CD4-positive, alpha-beta T cell (primary cell): ENCODE data around the gene ZKSCAN3. TPM values are rescaled to one million over a fixed set of nuclear protein-coding genes. Genes with fewer than 3 reads are reported as not detected.
A peak's percentile ranks its signal among the peaks of the same experiment; 100 is the strongest.
"Not testable (repeated sequence)": the region's sequence is repeated elsewhere in the genome, so short reads cannot be mapped to it uniquely, and the experiment has no call there.

Experiments used
- ATAC-seq: fragments of 200-7000 bp; cut with Tn5 transposase; one replicate; pipeline ENCODE4 v1.10.0; 2022; ENCODE audit warnings: mild to moderate bottlenecking; ENCODE audit not compliant: poor library complexity
- CTCF ChIA-PET: fragments of 350-600 bp; sonication (Branson Sonifier 250); formaldehyde crosslinking; loops from one replicate; lab custom pipeline; 2021; ENCODE audit warnings: antibody characterized with exemption, inconsistent platforms; lab: Charles Lee
- POLR2A ChIA-PET: fragments of 350-600 bp; sonication (Branson Sonifier 250); formaldehyde crosslinking; loops from one replicate; lab custom pipeline; 2021; ENCODE audit warnings: antibody characterized with exemption, inconsistent platforms; lab: Charles Lee
- DNase-seq, 14 experiments: peaks; one replicate each; pipeline ENCODE4 v3.0.0-alpha.2; 2013 to 2020; ENCODE audit warnings: mixed read lengths in 2 of 14
- H3K27ac ChIP-seq, 2 donors: one replicate each; pipeline versions ENCODE4 v1.5.1 to v1.7.0; 2013; ENCODE audit warnings: low read length in 2 of 2, low read depth in 1 of 2, mild to moderate bottlenecking in 1 of 2
- H3K27me3 ChIP-seq, 2 experiments: 1 replicate in 1 of 2; 2 replicates in 1 of 2; pipeline versions ENCODE4 v1.6.1 to v1.7.0; 2013; ENCODE audit warnings: low read length in 2 of 2, control low read depth in 1 of 2, mild to moderate bottlenecking in 1 of 2, moderate library complexity in 1 of 2; ENCODE audit not compliant: insufficient read depth in 2 of 2, control insufficient read depth in 1 of 2
- H3K36me3 ChIP-seq: one replicate; pipeline ENCODE4 v1.6.1; 2013; ENCODE audit warnings: low read length, control low read depth; ENCODE audit not compliant: insufficient read depth
- H3K4me1 ChIP-seq: one replicate; pipeline ENCODE4 v1.6.1; 2013; ENCODE audit warnings: low read length, control low read depth; ENCODE audit not compliant: insufficient read depth
- H3K4me3 ChIP-seq: one replicate; pipeline ENCODE4 v1.5.1; 2013; ENCODE audit warnings: mild to moderate bottlenecking, low read length, moderate library complexity
- H3K9me3 ChIP-seq, 2 experiments: 1 replicate in 1 of 2; 2 replicates in 1 of 2; pipeline versions ENCODE4 v1.6.1 to v1.7.0; 2013; ENCODE audit warnings: low read length in 2 of 2, mild to moderate bottlenecking in 2 of 2, control low read depth in 1 of 2, moderate library complexity in 1 of 2; ENCODE audit not compliant: control insufficient read depth in 1 of 2, insufficient read depth in 1 of 2
- H3K27ac Mint-ChIP-seq: one replicate; pipeline ENCODE4 v1.8.0; 2020; ENCODE audit warnings: mixed read lengths
- H3K27me3 Mint-ChIP-seq: one replicate; pipeline ENCODE4 v1.8.0; 2021; ENCODE audit warnings: mixed read lengths
- H3K36me3 Mint-ChIP-seq: one replicate; pipeline ENCODE4 v1.8.0; 2021; ENCODE audit warnings: low read depth, mixed read lengths
- H3K4me1 Mint-ChIP-seq: one replicate; pipeline ENCODE4 v1.8.0; 2021; ENCODE audit warnings: low read depth, mixed read lengths
- H3K4me3 Mint-ChIP-seq: one replicate; pipeline ENCODE4 v1.8.0; 2020; ENCODE audit warnings: mild to moderate bottlenecking, mixed read lengths
- H3K9me3 Mint-ChIP-seq: one replicate; pipeline ENCODE4 v1.8.0; 2020; ENCODE audit warnings: mixed read lengths
- CTCF ChIP-seq: fragments of 200-600 bp; IDR thresholded peaks from one replicate; pipeline ENCODE4 v1.8.0; 2022; ENCODE audit warnings: antibody characterized with exemption, mild to moderate bottlenecking
- intact Hi-C, 2 experiments: fragments of 100-400 bp; cut with DNase I in 1 of 2; cut with micrococcal nuclease in 1 of 2; formaldehyde crosslinking; loops; one replicate each; pipeline versions ENCODE4 v1.15.1 to v1.9.0; 2023 to 2025; cut with DNase I, micrococcal nuclease
- total RNA-seq, 174 experiments: library from RNA in 2 of 174; stranded (reverse) in 2 of 174; gene quantifications; one replicate each; pipeline ENCODE4 v1.2.3 and lab custom pipeline; 2021 to 2026

Gene ZKSCAN3
- total RNA-seq, 2 experiments from 2014 or later = 0.88 to 0.89 TPM

DNA sequence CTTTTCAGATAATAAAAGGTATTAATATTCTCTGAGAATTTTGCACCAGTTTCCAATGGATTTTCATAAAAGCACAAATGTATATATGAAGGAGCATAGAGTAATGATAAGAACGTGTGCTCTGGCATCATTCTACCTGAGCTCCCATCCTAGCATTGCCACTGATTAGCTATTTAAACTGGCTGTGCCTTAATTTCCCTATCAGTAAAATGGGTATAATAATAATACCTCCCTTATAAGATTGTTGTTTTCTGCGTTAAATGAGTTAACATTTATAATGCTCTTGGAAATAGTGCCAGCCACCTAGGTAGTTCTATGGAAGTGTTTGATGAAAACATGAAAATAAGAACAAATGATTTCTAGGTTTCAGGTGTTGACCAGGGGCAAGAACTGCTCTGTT, 11.2 kb downstream of the ZKSCAN3 start:
- Mint-ChIP-seq H3K27me3 (no peaks in the 10 kb centered on the region), H3K4me1 (peaks cover 9% of the 10 kb centered on the region), H3K36me3 (peaks cover 44% of the 10 kb centered on the region), H3K4me3 (no peak overlapping the region), H3K27ac (no peak overlapping the region), H3K9me3 (no peaks in the 10 kb centered on the region)
- Histone ChIP-seq H3K4me1 (peaks cover 10% of the 10 kb centered on the region), H3K4me3 (no peak overlapping the region), H3K27ac (no peak overlapping the region), H3K9me3 (no peaks in the 10 kb centered on the region), H3K36me3 (peaks cover 26% of the 10 kb centered on the region), H3K27me3 (no peaks in the 10 kb centered on the region)
- DNase-seq (no peak), ATAC-seq (no peak)
- intact Hi-C loops = no loop called here
- POLR2A ChIA-PET = no interaction called here
- CTCF ChIA-PET = no interaction called here
- TF ChIP-seq CTCF = no peak

- H3K4me1 ChIP-seq, H3K9me3 ChIP-seq, ATAC-seq, H3K27ac ChIP-seq, intact Hi-C loops, H3K27me3 Mint-ChIP-seq, H3K27ac Mint-ChIP-seq, CTCF ChIA-PET, POLR2A ChIA-PET, DNase-seq, H3K4me3 Mint-ChIP-seq, H3K4me3 ChIP-seq, H3K4me1 Mint-ChIP-seq, H3K9me3 Mint-ChIP-seq, H3K27me3 ChIP-seq: not testable (repeated sequence)
- H3K36me3 Mint-ChIP-seq = peaks cover 61% of the 10 kb centered on the region
- peaks cover 32% of the 10 kb centered on the region for H3K36me3 ChIP-seq
Observed at GRCh38 chr6:28365590-28365989, 15.8 kb downstream of the ZKSCAN3 start.

DNA sequence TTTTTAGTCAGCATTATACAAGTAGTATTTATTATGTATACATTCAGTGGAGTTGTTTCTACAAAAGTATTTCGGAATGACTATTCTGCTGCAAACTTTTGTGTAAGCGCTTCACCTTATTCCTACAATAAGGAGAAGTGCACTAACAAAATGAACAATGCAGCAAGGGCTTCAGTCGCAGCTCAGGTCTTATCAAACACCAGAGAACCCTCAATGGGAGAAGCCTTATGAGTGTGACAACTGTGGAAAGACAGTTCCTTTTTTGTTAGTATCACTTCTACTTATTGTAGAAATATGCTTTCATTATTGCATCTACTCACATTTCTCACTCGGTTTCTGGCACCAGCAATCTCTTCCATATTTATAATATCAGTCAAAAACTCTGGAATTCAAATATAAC, 18.8 kb downstream of the ZKSCAN3 start:
- no peaks in the 10 kb centered on the region for H3K27me3 Mint-ChIP-seq
- H3K4me3 ChIP-seq = no peak overlapping the region
- H3K36me3 ChIP-seq = peaks cover 29% of the 10 kb centered on the region
- peak in 1 of 14 experiments; percentile 9 for DNase-seq
- H3K27ac ChIP-seq = no peak overlapping the region
- no peaks in the 10 kb centered on the region for H3K4me1 ChIP-seq
- no peaks in the 10 kb centered on the region for H3K9me3 Mint-ChIP-seq
- intact Hi-C loops = no loop called here
- no peak overlapping the region for H3K4me3 Mint-ChIP-seq
- no peak for TF ChIP-seq CTCF
- H3K9me3 ChIP-seq = no peaks in the 10 kb centered on the region
- POLR2A ChIA-PET = no interaction called here
- no peaks in the 10 kb centered on the region for H3K4me1 Mint-ChIP-seq
- ATAC-seq = no peak
- H3K27ac Mint-ChIP-seq = no peak overlapping the region
- peaks cover 45% of the 10 kb centered on the region for H3K36me3 Mint-ChIP-seq
- H3K27me3 ChIP-seq = no peaks in the 10 kb centered on the region
- CTCF ChIA-PET = no interaction called here

DNA sequence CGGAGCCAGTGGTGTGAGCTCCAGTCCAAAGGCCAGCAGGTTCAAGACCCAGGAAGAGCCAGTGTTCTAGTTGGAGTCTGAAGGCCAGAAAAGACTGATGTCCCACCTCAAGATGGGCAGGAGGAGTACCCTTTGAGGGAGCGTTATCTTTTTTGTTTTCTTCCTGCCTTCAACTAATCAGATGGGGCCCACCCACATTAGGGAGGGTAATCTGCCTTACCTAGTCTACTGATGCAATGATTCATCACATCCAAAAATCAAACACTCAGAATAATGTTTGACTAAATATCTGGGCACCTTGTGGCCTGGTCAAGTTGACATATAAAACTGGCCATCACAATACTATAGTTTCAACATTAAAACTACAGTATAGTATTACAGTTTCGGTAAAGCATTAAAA, 19.7 kb downstream of the ZKSCAN3 start:
- no peaks in the 10 kb centered on the region for H3K27me3 ChIP-seq
- intact Hi-C loops = no loop called here
- H3K4me1 Mint-ChIP-seq = no peaks in the 10 kb centered on the region
- H3K27ac ChIP-seq = no peak overlapping the region
- no peak overlapping the region for H3K4me3 Mint-ChIP-seq
- H3K4me3 ChIP-seq = no peak overlapping the region
- H3K27me3 Mint-ChIP-seq = no peaks in the 10 kb centered on the region
- no peaks in the 10 kb centered on the region for H3K9me3 Mint-ChIP-seq
- no peaks in the 10 kb centered on the region for H3K9me3 ChIP-seq
- H3K27ac Mint-ChIP-seq = no peak overlapping the region
- peaks cover 20% of the 10 kb centered on the region for H3K36me3 ChIP-seq
- ChIA-PET CTCF (no interaction called here), POLR2A (no interaction called here)
- TF ChIP-seq CTCF = no peak
- no peak for ATAC-seq
- H3K36me3 Mint-ChIP-seq = peaks cover 36% of the 10 kb centered on the region
- DNase-seq = no peak
- H3K4me1 ChIP-seq = no peaks in the 10 kb centered on the region
